ENCODE data around the gene CLCNKB. TPM values are rescaled to one million over a fixed set of nuclear protein-coding genes. Genes with fewer than 3 reads are reported as not detected.

Gene CLCNKB
- total RNA-seq, 1 donor from 2014 or later = not detected

DNA sequence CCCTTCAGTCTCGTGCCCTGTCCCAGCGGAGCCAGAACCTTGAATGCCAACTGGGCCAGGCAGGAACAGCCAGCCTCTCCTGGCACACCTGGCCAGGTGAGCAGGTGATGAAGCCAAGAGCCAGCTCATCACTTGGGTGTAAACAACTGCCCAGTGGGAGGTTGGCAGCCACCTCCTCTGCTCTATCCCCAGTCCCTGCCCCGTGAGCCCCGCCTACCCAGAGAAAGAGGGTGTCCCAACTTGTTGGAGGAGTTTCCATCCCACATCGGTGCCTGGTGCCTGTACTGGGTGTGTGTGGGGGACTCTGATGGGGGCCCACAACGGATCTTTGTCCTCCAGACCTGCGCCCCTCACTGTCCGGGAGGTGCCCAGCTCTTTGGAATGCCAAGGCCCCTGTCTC, 47.7 kb downstream of the CLCNKB start:
- intact Hi-C loops (cut with micrococcal nuclease) = no loop called here

DNA sequence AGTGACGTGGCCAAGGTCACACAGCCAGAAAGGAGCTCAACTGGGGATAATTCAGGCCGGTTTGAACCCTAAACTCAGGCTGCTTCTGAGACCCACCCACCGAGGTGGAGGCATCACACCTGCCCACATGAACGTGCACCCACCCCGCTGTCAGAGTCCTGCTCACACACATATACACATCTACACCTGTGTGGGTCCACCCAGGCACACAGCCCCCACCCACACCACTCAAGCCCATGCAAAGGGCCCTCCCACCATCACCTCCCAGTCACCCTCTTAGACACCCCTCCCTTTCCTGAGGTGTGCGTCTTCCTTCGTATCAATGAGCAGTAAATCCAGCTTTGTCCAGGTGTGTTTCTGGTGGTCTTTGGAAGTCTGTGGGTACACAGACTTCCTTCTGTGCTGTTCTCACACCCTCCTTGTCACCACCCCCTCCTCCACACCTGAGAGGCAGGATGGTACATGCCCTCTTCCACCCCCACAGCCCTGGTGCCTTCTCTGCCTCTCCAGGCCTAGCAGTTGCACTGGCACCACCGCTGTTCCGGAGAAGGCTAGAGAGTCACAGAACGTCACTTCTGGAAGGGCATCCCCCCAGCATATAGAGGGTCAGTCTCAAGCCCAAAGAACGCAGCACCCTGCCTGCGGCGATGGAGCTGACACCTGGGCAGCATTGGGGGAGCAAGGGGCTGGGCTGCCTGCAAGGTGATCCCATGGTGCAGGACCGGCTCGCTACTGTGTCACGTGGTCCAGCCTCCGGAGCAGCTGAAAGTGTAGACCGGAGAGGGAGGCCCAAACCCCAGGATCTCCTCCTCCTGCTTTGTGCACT, 48.7 kb downstream of the CLCNKB start:
- intact Hi-C loops (cut with micrococcal nuclease) = no loop called here

DNA sequence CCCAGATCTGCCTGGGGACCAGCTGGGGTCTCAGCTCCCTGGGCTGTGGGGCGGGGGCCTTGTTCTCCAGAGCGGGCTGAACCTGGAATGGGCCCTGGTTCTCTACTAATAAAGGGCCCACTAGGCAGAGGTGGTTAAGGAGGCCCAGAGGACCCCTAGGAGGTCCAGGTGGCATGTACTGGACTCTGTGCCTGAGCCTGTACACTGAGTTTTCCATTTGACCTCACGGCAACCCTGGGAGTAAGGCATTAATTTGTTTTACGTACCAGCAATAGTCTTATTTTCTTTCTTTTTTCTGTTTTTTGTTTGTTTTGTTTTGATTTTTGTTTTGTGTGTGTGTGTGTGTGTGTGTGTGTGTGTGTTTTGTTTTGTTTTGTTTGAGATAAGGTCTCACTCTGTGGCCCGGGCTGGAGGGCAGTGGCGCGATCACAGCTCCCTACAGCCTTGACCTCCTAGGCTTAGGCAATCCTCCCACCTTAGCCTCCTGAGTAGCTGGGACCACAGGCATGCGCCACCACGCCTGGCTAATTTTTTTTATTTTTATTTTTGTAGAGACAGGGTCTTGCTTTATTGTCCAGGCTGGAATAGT, 49.4 kb downstream of the CLCNKB start:
- intact Hi-C loops (cut with micrococcal nuclease) = no loop called here

DNA sequence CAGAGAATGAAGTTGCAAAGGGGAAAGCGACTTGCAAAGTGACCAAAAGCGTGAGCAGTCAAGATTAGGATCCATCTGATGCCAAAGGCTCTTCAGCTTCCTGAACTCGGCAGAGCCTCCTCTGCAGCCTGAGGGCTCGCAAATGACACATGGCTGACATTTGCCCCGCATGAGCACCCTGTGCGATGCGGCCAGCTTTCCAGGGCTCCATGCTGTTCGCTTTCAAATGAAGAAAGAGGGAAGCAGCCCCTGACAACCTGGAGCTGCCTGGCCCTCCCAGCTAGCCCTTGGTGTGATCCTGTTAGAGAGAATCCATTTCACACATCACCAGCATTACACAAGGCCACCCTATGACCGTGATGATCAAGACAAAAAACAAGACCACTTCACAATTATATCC, 50.0 kb downstream of the CLCNKB start:
- intact Hi-C loops (cut with micrococcal nuclease) = no loop called here

DNA sequence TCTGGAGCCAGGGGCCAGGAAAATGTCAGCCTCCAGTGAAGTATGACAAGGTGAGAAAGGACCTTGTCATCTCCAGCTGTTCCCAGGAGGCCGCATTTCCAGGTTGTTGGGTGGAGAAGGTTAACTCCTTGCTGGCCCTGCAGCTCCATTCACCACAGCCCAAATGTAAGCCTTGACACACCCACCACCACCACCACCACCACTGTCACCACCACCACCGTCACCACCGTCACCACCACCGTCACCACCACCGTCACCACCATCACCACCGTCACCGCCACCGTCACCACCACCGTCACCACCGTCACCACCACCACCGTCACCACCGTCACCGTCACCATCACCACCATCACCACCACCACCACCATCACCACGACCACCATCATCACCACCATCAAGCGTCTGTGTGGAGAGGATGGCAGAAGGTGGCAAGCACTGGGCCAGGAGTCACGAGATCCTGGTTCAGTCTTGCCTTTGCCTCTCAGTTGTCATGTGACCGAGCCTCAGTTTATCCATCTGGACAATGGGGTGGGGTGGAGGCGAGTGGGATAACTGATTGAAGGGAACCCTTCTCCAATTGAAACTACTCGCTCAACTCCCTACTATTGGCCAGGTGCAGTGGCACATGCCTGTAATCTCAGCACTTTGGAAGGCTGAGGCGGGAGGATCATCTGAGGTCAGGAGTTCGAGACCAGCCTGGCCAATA, 51.0 kb downstream of the CLCNKB start:
- intact Hi-C loops (cut with micrococcal nuclease) = no loop called here

DNA sequence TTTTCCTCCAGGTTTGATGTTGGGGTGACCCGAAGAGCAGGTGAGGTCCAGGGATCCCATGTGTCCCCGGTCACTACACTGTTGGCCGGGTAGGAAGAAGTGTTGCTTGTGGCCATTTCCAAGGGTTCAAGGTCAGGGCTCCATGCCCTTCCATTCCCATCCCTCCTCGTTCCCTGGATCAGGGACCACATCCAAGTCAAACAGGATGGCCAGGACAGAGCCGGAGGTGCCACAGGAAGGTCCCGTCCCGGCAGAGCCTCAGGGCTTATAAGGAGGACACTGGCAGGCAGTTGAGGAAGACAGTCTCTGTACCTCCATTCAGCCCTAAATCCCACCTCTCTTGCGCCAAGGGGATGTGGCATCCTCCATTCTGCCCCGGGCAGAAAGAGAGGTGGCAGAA, 51.9 kb downstream of the CLCNKB start:
- intact Hi-C loops (cut with micrococcal nuclease) = no loop called here

DNA sequence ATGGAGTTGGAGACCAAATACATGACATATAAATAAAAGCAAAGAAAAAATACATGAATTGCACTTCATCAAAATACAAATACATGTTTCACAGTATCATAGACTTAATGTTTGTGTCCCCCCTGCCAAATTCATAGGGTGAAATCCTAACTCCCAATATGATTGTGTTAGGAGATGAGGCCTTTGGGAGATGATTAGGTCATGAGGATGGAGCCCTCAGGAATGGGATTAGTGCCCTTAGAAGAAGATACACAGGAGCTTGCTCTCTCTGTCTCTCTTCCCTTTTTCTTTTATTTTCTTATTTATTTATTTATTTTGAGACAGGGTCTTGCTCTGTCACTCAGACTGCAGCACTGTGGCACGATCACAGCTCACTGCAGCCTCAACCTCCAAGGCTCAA, 55.8 kb downstream of the CLCNKB start:
- intact Hi-C loops (cut with micrococcal nuclease) = no loop called here

DNA sequence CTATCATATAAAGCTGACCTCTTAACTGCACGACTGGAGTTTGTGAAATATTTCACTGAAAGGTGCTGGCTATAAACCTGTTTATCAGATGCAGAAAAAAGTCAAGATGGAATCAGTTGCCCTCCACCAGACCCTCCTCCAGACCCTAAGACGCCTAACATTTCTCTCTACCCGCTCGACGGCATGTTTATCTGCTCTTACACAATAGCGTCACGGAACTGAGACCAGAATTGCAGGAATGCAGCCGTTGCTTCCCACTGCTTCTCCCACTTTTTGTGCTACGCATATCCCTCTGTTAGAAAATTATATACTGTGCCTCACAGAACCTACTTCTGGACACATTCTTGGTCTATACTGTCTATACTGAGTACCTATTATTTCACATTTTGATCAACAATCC, 58.0 kb downstream of the CLCNKB start:
- intact Hi-C loops (cut with micrococcal nuclease) = no loop called here

Other genes starting within 250 kb of the CLCNKB start
- 1.2 and 1.4 TPM in 2 replicates for gene UQCRHL, start 236.1 kb upstream of the CLCNKB start, total RNA-seq
- gene SPEN, start 196.1 kb upstream of the CLCNKB start, total RNA-seq = 67.3 and 68.4 TPM in 2 replicates
- gene ZBTB17, start 67.7 kb upstream of the CLCNKB start, total RNA-seq = 55.2 and 56.5 TPM in 2 replicates
- gene SRARP, start 39.5 kb upstream of the CLCNKB start, total RNA-seq = not detected in 2 replicates
- gene HSPB7, start 25.7 kb upstream of the CLCNKB start, total RNA-seq = not detected in 2 replicates
- not detected in 2 replicates for gene CLCNKA, start 21.7 kb upstream of the CLCNKB start, total RNA-seq
- 1.2 and 1.3 TPM in 2 replicates for gene FAM131C, start 29.9 kb downstream of the CLCNKB start, total RNA-seq
- gene EPHA2, start 112.3 kb downstream of the CLCNKB start, total RNA-seq = not detected in 2 replicates
- gene ARHGEF19, start 168.9 kb downstream of the CLCNKB start, total RNA-seq = 8.2 and 10.7 TPM in 2 replicates
- gene CPLANE2, start 193.4 kb downstream of the CLCNKB start, total RNA-seq = 6.1 and 6.4 TPM in 2 replicates

All from T-helper 1 cell treated with Interleukin-12 subunit alpha and Interleukin-12 subunit beta and Interleukin-4 antibody, amounts not matched to agents 30 ng/mL and 1 ng/mL, for 36 hours (primary cell).